Right lobe of liver (tissue), 6 donors: ENCODE data around the gene TFEB. TPM values are rescaled to one million over a fixed set of nuclear protein-coding genes. Genes with fewer than 3 reads are reported as not detected.

Experiments
- ATAC-seq, 4 donors: fragments of 200-7000 bp; cut with Tn5 transposase; one replicate each; pipeline ENCODE4 v1.9.1; 2020; ENCODE audit warnings: mild to moderate bottlenecking in 4 of 4, moderate library complexity in 4 of 4
- DNase-seq, 3 donors: peaks; one replicate each; pipeline ENCODE4 v3.0.0-alpha.2; 2020
- H3K27ac ChIP-seq, 3 donors: fragments of 200-600 bp; one replicate each; pipeline ENCODE4 v1.8.0; 2022
- H3K27me3 ChIP-seq, 2 donors: fragments of 200-600 bp; one replicate each; pipeline ENCODE4 v1.8.0; 2022
- H3K36me3 ChIP-seq, 4 donors: fragments of 200-600 bp; sonication (generic) in 1 of 4; one replicate each; pipeline versions ENCODE4 v1.5.1 to v1.8.0; 2017 to 2022; ENCODE audit warnings: control low read depth in 1 of 4
- H3K4me1 ChIP-seq, 4 donors: fragments of 200-600 bp; sonication (generic) in 1 of 4; one replicate each; pipeline versions ENCODE4 v1.5.1 to v1.8.0; 2017 to 2022; ENCODE audit warnings: control low read depth in 1 of 4
- H3K4me3 ChIP-seq, 3 donors: fragments of 200-600 bp; one replicate each; pipeline ENCODE4 v1.8.0; 2022
- H3K9me3 ChIP-seq, 4 donors: fragments of 200-600 bp; sonication (generic) in 1 of 4; one replicate each; pipeline versions ENCODE4 v1.5.1 to v1.8.0; 2017 to 2022; ENCODE audit warnings: control low read depth in 1 of 4
- CTCF ChIP-seq, 4 donors: fragments of 200-600 bp in 3 of 4; fragments of 450-650 bp in 1 of 4; IDR thresholded peaks; one replicate each; pipeline versions ENCODE4 v1.5.1 to v1.8.0; 2016 to 2022; ENCODE audit warnings: antibody characterized with exemption in 4 of 4, mild to moderate bottlenecking in 2 of 4
- POLR2A ChIP-seq: fragments of 450-650 bp; IDR thresholded peaks from one replicate; pipeline ENCODE4 v1.6.1; 2017; ENCODE audit warnings: antibody characterized with exemption, mild to moderate bottlenecking
- WGBS: methylation state at CpG from one replicate; pipeline ENCODE4 v1.1.6; 2018; ENCODE audit warnings: low coverage, low lambda C conversion rate; ENCODE audit not compliant: insufficient coverage; ENCODE audit errors: missing lambda C conversion rate; 5-methylcytosine and 5-hydroxymethylcytosine counted together
- intact Hi-C, 2 donors: fragments of 100-400 bp; cut with DNase I; formaldehyde crosslinking; loops; one replicate each; pipeline versions ENCODE4 v1.11.2 to v1.14.1; 2022
- total RNA-seq, 6 experiments: library from RNA; depleted of rRNA in 2 of 6; stranded (reverse); fragments of >200 nt in 2 of 6; fragmentation: NEBNext Ultra II Directional in 3 of 6; extraction: Animal tissue kit (Norgen Biotek cat#: 25700) in 3 of 6; gene quantifications; one replicate each; pipeline versions ENCODE4 v1.1.0 to v1.2.4, GENCODE V29; 2016 to 2023
- donor health status: DM: no; HTN: yes; CAD: no.
- donor health status: DM: no; HTN: no; CAD: no.
- donor health status: DM: no; HTN: no; CAD: no.
- donor health status: DM: no; HTN: yes; CAD: no.
- donor health status: DM: no; HTN: yes; CAD: no.

TFEB gene
- total RNA-seq, 6 experiments from 2014 or later, result 4.5 to 9.2 (median 6.6) TPM

GRCh38 chr6:41702771-41703494 lies 32.5 kb downstream of the TFEB start:
- ATAC-seq, result no peak
- Histone ChIP-seq H3K27ac (no peak overlapping the region), H3K9me3 (no peaks in the 10 kb centered on the region), H3K36me3 (no peaks in the 10 kb centered on the region), H3K27me3 (no peaks in the 10 kb centered on the region), H3K4me1 (no peaks in the 10 kb centered on the region), H3K4me3 (no peak overlapping the region)
- peak in 1 of 3 donors; percentile 46 for DNase-seq
- 72% methylated on average over 3 of the region's 14 CpGs for WGBS
- no peak for TF ChIP-seq POLR2A
- TF ChIP-seq CTCF (IDR thresholded peaks at IDR 0.05), result no peak
- intact Hi-C loops, result no loop called here

- Histone ChIP-seq H3K27ac (no peak overlapping the region), H3K36me3 (no peaks in the 10 kb centered on the region), H3K4me1 (no peaks in the 10 kb centered on the region), H3K4me3 (no peak overlapping the region), H3K9me3 (no peaks in the 10 kb centered on the region), H3K27me3 (no peaks in the 10 kb centered on the region)
- ATAC-seq (no peak), DNase-seq (peak in 1 of 3 donors; percentile 23)
- TF ChIP-seq POLR2A, result no peak
- no peak for TF ChIP-seq CTCF (IDR thresholded peaks at IDR 0.05)
- WGBS, result 98% methylated on average over 6 of the region's 10 CpGs
- intact Hi-C loops, result no loop called here
Measured at GRCh38 chr6:41702089-41702745, 33.2 kb downstream of the TFEB start.

GRCh38 chr6:41700463-41701347 lies 34.7 kb downstream of the TFEB start:
- DNase-seq (peak in 1 of 3 donors; percentile 48), ATAC-seq (peak in 1 of 4 donors; percentile 8)
- H3K4me1 ChIP-seq, result no peaks in the 10 kb centered on the region
- intact Hi-C loops, result no loop called here
- H3K27ac ChIP-seq, result no peak overlapping the region
- H3K4me3 ChIP-seq, result no peak overlapping the region
- no peaks in the 10 kb centered on the region for H3K36me3 ChIP-seq
- H3K9me3 ChIP-seq, result no peaks in the 10 kb centered on the region
- 87% methylated on average over 16 of the region's 20 CpGs for WGBS
- no peak for TF ChIP-seq CTCF (IDR thresholded peaks at IDR 0.05)
- TF ChIP-seq POLR2A, result no peak
- H3K27me3 ChIP-seq, result no peaks in the 10 kb centered on the region

- ATAC-seq (no peak), DNase-seq (no peak)
- Histone ChIP-seq H3K9me3 (no peaks in the 10 kb centered on the region), H3K27ac (no peak overlapping the region), H3K4me3 (no peak overlapping the region), H3K4me1 (no peaks in the 10 kb centered on the region), H3K27me3 (no peaks in the 10 kb centered on the region), H3K36me3 (no peaks in the 10 kb centered on the region)
- TF ChIP-seq CTCF (IDR thresholded peaks at IDR 0.05) (no peak), POLR2A (no peak)
- 100% methylated on average over 1 of the region's 2 CpGs for WGBS
- intact Hi-C loops, result no loop called here
Measured at GRCh38 chr6:41699063-41699462, 36.3 kb downstream of the TFEB start.
